HT1080 (cell line): Measurements from ENCODE around the gene MUSK. TPM values are rescaled to one million over a fixed set of nuclear protein-coding genes. Genes with fewer than 3 reads are reported as not detected.
"Not testable (repeated sequence)": the region's sequence is repeated elsewhere in the genome, so short reads cannot be mapped to it uniquely, and the experiment has no call there.

ENCODE experiments used
- DNase-seq: peaks from one replicate; pipeline ENCODE4 v3.0.0-alpha.2; 2015; ENCODE audit warnings: low read depth
- total RNA-seq: library from RNA; depleted of rRNA; stranded (reverse); fragments of >200 nt; shearing (Covaris generic); gene quantifications from 2 replicates; pipeline ENCODE4 v1.2.3, GENCODE V29; 2014

The MUSK gene
- total RNA-seq, 1 experiment from 2014 or later = not detected

GRCh38 chr9:110755179-110755578 lies 86.6 kb downstream of the MUSK start:
- DNase-seq = no peak

GRCh38 chr9:110758201-110758600 lies 89.6 kb downstream of the MUSK start:
- DNase-seq = no peak

GRCh38 chr9:110762783-110763182 lies 94.2 kb downstream of the MUSK start:
- no peak for DNase-seq

GRCh38 chr9:110763568-110763967 lies 95.0 kb downstream of the MUSK start:
- DNase-seq = no peak

GRCh38 chr9:110764006-110764405 lies 95.4 kb downstream of the MUSK start:
- no peak for DNase-seq

GRCh38 chr9:110765926-110766325 lies 97.3 kb downstream of the MUSK start:
- no peak for DNase-seq

- DNase-seq = no peak
These were observed 99.0 kb downstream of the MUSK start for GRCh38 chr9:110767559-110768063.

- no peak for DNase-seq
These were observed 100.3 kb downstream of the MUSK start for GRCh38 chr9:110768886-110769285.

GRCh38 chr9:110769667-110770066 lies 101.1 kb downstream of the MUSK start:
- DNase-seq = no peak

GRCh38 chr9:110775724-110776123 lies 107.1 kb downstream of the MUSK start:
- no peak for DNase-seq

- DNase-seq = no peak
These were observed 107.6 kb downstream of the MUSK start for GRCh38 chr9:110776221-110776620.

- DNase-seq = no peak
These were observed 108.7 kb downstream of the MUSK start for GRCh38 chr9:110777196-110777875.

GRCh38 chr9:110777876-110778215 lies 109.3 kb downstream of the MUSK start:
- no peak for DNase-seq

GRCh38 chr9:110782701-110783100 lies 114.1 kb downstream of the MUSK start:
- DNase-seq = peak; percentile 71

GRCh38 chr9:110784309-110784708 lies 115.7 kb downstream of the MUSK start:
- DNase-seq = no peak

GRCh38 chr9:110785166-110785565 lies 116.6 kb downstream of the MUSK start:
- DNase-seq = no peak

GRCh38 chr9:110788396-110788795 lies 119.8 kb downstream of the MUSK start:
- DNase-seq = not testable (repeated sequence)

- DNase-seq = no peak
These were observed 120.3 kb downstream of the MUSK start for GRCh38 chr9:110788871-110789270.

- DNase-seq = peak; percentile 30
These were observed 129.0 kb downstream of the MUSK start for GRCh38 chr9:110797611-110798010.

GRCh38 chr9:110799396-110799795 lies 130.8 kb downstream of the MUSK start:
- DNase-seq = no peak

GRCh38 chr9:110801426-110801825 lies 132.8 kb downstream of the MUSK start:
- DNase-seq = no peak

GRCh38 chr9:110802416-110803035 lies 133.9 kb downstream of the MUSK start:
- no peak for DNase-seq

GRCh38 chr9:110807956-110808598 lies 139.5 kb downstream of the MUSK start:
- peak; percentile 26 for DNase-seq
